Lower lobe of right lung (tissue), 2 donors: ENCODE data around the gene SDHAF4. TPM values are rescaled to one million over a fixed set of nuclear protein-coding genes. Genes with fewer than 3 reads are reported as not detected.

Experiments
- ATAC-seq, 2 donors: fragments of 200-7000 bp; cut with Tn5 transposase; one replicate each; pipeline ENCODE4 v1.9.1; 2020 to 2022; ENCODE audit warnings: mild to moderate bottlenecking in 2 of 2, moderate library complexity in 2 of 2
- DNase-seq: peaks from one replicate; pipeline ENCODE4 v3.0.0-alpha.2; 2020
- H3K27ac ChIP-seq: fragments of 200-600 bp; one replicate; pipeline ENCODE4 v1.8.0; 2022
- H3K27me3 ChIP-seq: fragments of 200-600 bp; one replicate; pipeline ENCODE4 v1.8.0; 2022; ENCODE audit warnings: low read depth
- H3K36me3 ChIP-seq: fragments of 200-600 bp; one replicate; pipeline ENCODE4 v1.8.0; 2022; ENCODE audit warnings: mild to moderate bottlenecking
- H3K4me1 ChIP-seq: fragments of 200-600 bp; one replicate; pipeline ENCODE4 v1.8.0; 2022
- H3K4me3 ChIP-seq: fragments of 200-600 bp; one replicate; pipeline ENCODE4 v1.8.0; 2022; ENCODE audit warnings: mild to moderate bottlenecking
- H3K9me3 ChIP-seq: fragments of 200-600 bp; one replicate; pipeline ENCODE4 v1.8.0; 2022
- intact Hi-C: fragments of 100-400 bp; cut with DNase I; formaldehyde crosslinking; loops from one replicate; pipeline ENCODE4 v1.11.0; 2022
- total RNA-seq: library from RNA; stranded (reverse); fragmentation: NEBNext Ultra II Directional; extraction: Animal tissue kit (Norgen Biotek cat#: 25700); gene quantifications from one replicate; pipeline ENCODE4 v1.2.1, GENCODE V29; 2021
- TF ChIP-seq, protein P1 (sequence below): fragments of 200-600 bp; IDR thresholded peaks from one replicate; pipeline ENCODE4 v1.8.0; 2022; ENCODE audit warnings: antibody characterized with exemption, mild to moderate bottlenecking
- donor health status: DM: no; HTN: yes; CAD: no; lungs with severe emphysema.

SDHAF4 gene
- total RNA-seq, 1 donor from 2014 or later, result 10.8 TPM

DNA sequence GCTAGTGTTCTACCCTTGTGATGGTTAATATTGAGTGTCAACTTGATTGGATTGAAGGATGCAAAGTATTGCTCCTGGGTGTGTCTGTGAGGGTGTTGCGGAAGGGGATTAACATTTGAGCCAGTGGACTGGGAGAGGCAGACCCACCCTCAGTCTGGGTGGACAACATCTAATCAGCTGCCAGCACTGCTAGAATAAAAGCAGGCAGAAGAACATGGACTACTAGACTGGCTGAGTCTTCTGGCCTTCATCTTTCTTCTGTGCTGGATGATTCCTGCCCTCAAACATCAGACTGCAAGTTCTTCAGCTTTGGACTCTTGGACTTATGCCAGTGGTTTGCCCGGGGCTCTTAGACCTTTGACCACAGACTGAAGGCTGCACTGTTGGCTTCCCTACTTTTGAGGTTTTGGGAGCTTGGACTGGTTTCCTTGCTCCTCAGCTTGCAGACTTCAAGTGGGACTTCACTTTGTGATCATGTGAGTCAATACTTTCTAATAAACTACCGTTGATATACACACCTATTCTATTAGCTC, 50.1 kb downstream of the SDHAF4 start:
- H3K4me3 ChIP-seq, result no peak overlapping the region
- intact Hi-C loops, result no loop called here
- no peak for DNase-seq
- no peaks in the 10 kb centered on the region for H3K9me3 ChIP-seq
- TF ChIP-seq, protein P1, sequence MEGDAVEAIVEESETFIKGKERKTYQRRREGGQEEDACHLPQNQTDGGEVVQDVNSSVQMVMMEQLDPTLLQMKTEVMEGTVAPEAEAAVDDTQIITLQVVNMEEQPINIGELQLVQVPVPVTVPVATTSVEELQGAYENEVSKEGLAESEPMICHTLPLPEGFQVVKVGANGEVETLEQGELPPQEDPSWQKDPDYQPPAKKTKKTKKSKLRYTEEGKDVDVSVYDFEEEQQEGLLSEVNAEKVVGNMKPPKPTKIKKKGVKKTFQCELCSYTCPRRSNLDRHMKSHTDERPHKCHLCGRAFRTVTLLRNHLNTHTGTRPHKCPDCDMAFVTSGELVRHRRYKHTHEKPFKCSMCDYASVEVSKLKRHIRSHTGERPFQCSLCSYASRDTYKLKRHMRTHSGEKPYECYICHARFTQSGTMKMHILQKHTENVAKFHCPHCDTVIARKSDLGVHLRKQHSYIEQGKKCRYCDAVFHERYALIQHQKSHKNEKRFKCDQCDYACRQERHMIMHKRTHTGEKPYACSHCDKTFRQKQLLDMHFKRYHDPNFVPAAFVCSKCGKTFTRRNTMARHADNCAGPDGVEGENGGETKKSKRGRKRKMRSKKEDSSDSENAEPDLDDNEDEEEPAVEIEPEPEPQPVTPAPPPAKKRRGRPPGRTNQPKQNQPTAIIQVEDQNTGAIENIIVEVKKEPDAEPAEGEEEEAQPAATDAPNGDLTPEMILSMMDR, result no peak
- no peak for ATAC-seq
- H3K4me1 ChIP-seq, result no peaks in the 10 kb centered on the region
- H3K27ac ChIP-seq, result no peak overlapping the region
- no peaks in the 10 kb centered on the region for H3K36me3 ChIP-seq
- H3K27me3 ChIP-seq, result no peaks in the 10 kb centered on the region

DNA sequence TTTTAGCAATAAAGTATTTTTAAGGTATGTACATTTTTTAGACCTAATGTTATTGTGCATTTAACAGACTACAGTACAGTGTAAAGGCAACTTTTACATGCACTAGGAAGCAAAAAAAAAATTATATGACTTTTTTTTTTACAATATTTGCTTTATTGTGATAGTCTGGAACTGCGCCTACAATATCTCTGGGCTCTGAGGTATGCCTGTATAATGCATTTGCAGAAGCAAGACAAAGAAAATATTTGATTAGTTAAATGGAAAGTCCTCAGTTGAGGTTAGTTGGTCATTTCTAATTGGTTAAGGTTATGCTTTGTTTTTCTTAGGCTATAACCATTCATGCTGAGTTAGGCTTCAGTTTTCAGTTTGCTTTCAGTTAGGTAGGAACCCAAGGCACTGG, 54.0 kb downstream of the SDHAF4 start:
- TF ChIP-seq, protein P1, result no peak
- no peaks in the 10 kb centered on the region for H3K36me3 ChIP-seq
- H3K9me3 ChIP-seq, result no peaks in the 10 kb centered on the region
- no peak overlapping the region for H3K4me3 ChIP-seq
- H3K4me1 ChIP-seq, result no peaks in the 10 kb centered on the region
- no peak overlapping the region for H3K27ac ChIP-seq
- DNase-seq (no peak), ATAC-seq (no peak)
- H3K27me3 ChIP-seq, result no peaks in the 10 kb centered on the region
- intact Hi-C loops, result no loop called here

DNA sequence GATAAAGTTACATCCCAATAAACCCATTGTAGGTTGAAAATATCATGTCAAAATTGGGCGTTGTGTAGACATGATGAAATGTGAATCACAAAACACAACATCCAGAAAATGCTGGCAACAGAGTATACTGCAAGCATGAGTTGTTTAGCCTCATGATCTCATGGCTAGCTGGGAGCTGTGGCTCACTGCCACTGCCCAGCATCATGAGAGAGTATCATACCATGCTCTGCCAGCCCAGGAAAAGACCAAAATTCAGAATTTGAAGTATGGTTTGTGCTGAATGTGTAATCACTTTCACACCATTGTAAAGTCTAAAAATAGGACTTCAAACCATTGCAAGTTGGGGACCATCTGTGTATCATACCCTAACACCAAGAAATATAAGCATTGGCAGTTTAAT, 55.7 kb downstream of the SDHAF4 start:
- Histone ChIP-seq H3K27ac (no peak overlapping the region), H3K27me3 (no peaks in the 10 kb centered on the region), H3K9me3 (no peaks in the 10 kb centered on the region), H3K36me3 (no peaks in the 10 kb centered on the region), H3K4me3 (no peak overlapping the region), H3K4me1 (no peaks in the 10 kb centered on the region)
- intact Hi-C loops, result no loop called here
- no peak for ATAC-seq
- DNase-seq, result no peak
- TF ChIP-seq, protein P1, result no peak

DNA sequence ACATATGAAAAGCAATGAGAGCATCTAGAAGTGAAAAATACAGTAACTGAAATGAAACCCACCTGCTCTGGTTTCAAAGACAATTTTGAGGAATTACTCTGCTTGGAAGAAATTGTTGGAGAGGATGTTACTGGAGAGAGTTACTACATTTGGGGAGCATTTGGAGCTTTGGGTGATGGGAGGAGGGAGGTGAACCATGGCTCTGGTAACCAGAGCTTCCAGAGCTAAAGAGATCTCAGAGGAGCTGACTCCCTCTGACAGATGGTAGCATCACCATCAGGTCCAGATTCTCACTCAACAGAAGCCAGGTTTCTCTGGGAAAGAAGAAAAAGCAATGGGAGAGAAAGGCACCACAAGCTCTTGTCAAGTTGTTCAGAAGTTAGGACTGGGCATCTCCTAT, 58.7 kb downstream of the SDHAF4 start:
- TF ChIP-seq, protein P1, result no peak
- Histone ChIP-seq H3K36me3 (no peaks in the 10 kb centered on the region), H3K27me3 (no peaks in the 10 kb centered on the region), H3K9me3 (no peaks in the 10 kb centered on the region), H3K4me3 (no peak overlapping the region), H3K4me1 (no peaks in the 10 kb centered on the region), H3K27ac (no peak overlapping the region)
- intact Hi-C loops, result no loop called here
- ATAC-seq, result no peak
- DNase-seq, result no peak

DNA sequence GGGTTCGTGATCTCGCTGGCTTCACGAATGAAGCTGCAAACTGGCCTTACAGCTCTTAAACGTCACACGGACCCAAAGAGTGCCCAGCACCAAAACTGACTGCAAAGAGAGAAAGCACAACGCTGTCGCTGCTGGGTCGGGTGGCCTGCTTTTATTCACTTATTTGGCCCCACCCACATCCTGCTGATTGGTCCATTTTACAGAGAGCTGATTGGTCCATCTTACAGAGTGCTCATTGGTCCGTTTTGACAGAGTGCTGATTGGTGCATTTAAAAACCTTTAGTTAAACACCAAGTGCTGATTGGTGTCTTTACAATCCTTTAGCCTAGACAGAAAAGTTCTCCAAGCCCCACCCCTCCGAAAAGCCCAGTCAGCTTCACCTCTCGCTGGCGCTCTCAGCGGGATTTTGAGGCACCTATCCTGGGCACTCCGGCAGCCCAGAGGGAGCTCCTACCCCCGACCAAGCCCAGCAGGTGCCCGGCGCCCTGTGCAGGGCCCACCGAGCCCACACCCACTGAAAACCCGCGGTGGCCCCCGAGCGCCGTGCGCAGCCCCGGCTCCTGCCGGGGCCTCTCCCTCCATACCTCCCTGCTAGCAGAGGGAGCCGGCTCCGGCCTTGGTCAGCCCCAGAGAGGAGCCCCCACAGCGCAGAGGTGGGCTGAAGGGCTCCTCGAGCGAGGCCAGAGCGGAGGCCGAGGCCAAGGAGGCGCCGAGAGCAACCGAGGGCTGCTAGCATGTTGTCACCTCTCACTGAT, 60.9 kb downstream of the SDHAF4 start:
- TF ChIP-seq, protein P1, result no peak
- ATAC-seq (no peak), DNase-seq (no peak)
- intact Hi-C loops, result no loop called here
- Histone ChIP-seq H3K4me3 (no peak overlapping the region), H3K27me3 (no peaks in the 10 kb centered on the region), H3K27ac (no peak overlapping the region), H3K9me3 (no peaks in the 10 kb centered on the region), H3K4me1 (no peaks in the 10 kb centered on the region), H3K36me3 (no peaks in the 10 kb centered on the region)
